ENCODE results near the gene SCAF1. TPM values are rescaled to one million over a fixed set of nuclear protein-coding genes. Genes with fewer than 3 reads are reported as not detected.

The SCAF1 gene
- total and polyA plus RNA-seq, 9 donors, result 3.3 to 94.6 (median 61.3) TPM

DNA sequence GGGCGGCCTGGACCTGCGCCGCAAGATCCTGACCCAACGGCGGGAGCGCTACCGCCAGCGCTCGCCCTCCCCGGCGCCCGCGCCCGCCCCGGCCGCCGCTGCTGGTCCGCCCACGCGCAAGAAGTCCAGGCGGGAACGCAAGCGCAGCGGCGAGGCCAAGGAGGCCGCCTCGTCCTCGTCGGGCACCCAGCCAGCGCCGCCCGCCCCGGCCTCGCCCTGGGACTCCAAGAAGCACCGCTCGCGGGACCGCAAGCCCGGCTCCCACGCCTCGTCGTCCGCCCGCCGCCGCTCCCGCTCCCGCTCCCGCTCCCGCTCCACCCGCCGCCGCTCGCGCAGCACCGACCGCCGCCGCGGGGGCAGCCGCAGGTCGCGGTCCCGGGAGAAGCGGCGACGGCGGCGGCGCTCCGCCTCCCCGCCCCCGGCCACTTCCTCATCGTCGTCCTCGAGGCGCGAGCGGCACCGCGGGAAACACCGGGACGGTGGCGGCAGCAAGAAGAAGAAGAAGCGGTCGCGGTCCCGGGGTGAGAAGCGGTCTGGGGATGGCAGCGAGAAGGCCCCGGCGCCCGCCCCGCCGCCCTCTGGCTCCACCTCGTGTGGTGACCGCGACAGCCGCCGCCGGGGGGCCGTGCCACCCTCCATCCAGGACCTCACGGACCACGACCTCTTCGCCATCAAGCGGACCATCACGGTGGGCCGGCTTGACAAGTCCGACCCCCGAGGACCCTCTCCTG lies 10.0 kb downstream of the SCAF1 start:
- WGBS, 3 donors, result 93 to 95% (median 93%) methylated on average over 110 of the region's 110 CpGs
- H3K36me3 ChIP-seq, result no peaks in the 10 kb centered on the region
- peak in 1 of 5 donors; percentile 33 for DNase-seq
- H3K9me3 ChIP-seq, result no peaks in the 10 kb centered on the region
- no peak for TF ChIP-seq POLR2A (IDR thresholded peaks at IDR 0.05)
- TF ChIP-seq, protein P1, sequence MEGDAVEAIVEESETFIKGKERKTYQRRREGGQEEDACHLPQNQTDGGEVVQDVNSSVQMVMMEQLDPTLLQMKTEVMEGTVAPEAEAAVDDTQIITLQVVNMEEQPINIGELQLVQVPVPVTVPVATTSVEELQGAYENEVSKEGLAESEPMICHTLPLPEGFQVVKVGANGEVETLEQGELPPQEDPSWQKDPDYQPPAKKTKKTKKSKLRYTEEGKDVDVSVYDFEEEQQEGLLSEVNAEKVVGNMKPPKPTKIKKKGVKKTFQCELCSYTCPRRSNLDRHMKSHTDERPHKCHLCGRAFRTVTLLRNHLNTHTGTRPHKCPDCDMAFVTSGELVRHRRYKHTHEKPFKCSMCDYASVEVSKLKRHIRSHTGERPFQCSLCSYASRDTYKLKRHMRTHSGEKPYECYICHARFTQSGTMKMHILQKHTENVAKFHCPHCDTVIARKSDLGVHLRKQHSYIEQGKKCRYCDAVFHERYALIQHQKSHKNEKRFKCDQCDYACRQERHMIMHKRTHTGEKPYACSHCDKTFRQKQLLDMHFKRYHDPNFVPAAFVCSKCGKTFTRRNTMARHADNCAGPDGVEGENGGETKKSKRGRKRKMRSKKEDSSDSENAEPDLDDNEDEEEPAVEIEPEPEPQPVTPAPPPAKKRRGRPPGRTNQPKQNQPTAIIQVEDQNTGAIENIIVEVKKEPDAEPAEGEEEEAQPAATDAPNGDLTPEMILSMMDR (IDR thresholded peaks at IDR 0.05), result no peak
- H3K27me3 ChIP-seq, result no peaks in the 10 kb centered on the region
- intact Hi-C loops (cut with DNase I), result no loop called here
- no peaks in the 10 kb centered on the region for H3K4me1 ChIP-seq (ENCODE audit: insufficient read depth)
- no peak overlapping the region for H3K27ac ChIP-seq
- no peak overlapping the region for H3K4me3 ChIP-seq

DNA sequence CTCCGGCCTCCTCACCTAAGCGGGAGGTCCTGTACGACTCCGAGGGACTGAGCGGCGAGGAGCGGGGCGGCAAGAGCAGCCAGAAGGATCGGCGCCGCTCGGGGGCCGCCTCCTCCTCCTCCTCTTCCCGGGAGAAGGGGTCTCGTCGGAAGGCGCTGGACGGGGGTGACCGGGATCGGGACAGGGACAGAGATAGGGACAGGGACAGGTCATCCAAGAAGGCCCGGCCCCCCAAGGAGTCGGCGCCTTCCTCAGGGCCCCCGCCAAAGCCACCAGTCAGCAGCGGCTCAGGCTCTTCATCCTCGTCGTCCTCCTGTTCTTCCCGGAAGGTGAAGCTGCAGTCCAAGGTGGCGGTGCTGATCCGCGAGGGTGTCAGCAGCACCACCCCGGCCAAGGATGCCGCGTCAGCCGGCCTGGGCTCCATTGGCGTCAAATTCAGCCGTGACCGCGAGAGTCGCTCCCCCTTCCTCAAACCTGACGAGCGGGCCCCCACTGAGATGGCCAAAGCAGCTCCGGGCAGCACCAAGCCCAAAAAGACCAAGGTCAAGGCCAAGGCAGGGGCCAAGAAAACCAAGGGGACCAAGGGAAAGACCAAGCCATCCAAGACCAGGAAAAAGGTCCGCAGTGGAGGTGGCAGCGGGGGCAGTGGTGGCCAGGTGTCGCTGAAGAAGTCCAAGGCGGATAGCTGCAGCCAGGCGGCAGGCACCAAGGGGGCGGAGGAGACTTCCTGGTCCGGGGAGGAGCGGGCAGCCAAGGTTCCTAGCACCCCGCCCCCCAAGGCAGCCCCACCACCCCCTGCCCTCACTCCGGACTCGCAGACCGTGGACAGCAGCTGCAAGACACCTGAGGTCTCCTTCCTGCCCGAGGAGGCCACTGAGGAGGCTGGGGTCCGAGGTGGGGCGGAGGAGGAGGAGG lies 10.8 kb downstream of the SCAF1 start:
- Histone ChIP-seq H3K36me3 (no peaks in the 10 kb centered on the region), H3K4me1 (ENCODE audit: insufficient read depth) (no peaks in the 10 kb centered on the region), H3K27ac (no peak overlapping the region), H3K27me3 (no peaks in the 10 kb centered on the region), H3K4me3 (no peak overlapping the region), H3K9me3 (no peaks in the 10 kb centered on the region)
- 84 to 89% (median 86%) methylated on average over 58 of the region's 58 CpGs for WGBS, 3 donors
- intact Hi-C loops (cut with DNase I), result no loop called here
- DNase-seq, result no peak
- TF ChIP-seq, protein P1 (IDR thresholded peaks at IDR 0.05), result no peak
- TF ChIP-seq EP300 (IDR thresholded peaks at IDR 0.05), result no peak
- no peak for TF ChIP-seq POLR2A (IDR thresholded peaks at IDR 0.05)

- 71 to 82% (median 72%) methylated on average over 13 of the region's 13 CpGs for WGBS, 3 donors
Measured at GRCh38 chr19:49653466-49653806, 11.4 kb downstream of the SCAF1 start.

DNA sequence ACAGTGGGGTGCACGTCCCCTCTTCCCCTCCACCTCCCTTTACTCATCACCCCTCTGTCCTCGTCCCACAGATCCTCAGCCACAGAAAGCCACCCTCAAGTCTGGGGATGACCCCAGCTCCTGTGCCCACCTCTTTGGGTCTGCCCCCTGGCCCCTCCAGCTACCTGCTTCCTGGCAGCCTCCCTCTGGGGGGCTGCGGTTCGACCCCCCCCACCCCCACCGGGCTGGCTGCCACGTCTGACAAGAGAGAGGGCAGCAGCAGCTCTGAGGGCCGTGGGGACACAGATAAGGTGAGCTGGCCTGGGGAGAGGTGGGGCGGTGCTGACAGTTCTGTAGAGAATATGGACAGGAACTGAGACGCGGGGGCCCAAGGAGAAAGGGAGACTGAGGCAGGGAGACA lies 12.6 kb downstream of the SCAF1 start:
- Histone ChIP-seq H3K4me1 (ENCODE audit: insufficient read depth) (no peaks in the 10 kb centered on the region), H3K4me3 (no peak overlapping the region), H3K27me3 (no peaks in the 10 kb centered on the region), H3K27ac (no peak overlapping the region), H3K9me3 (no peaks in the 10 kb centered on the region), H3K36me3 (no peaks in the 10 kb centered on the region)
- WGBS, 3 donors, result 73 to 77% (median 73%) methylated on average over 10 of the region's 10 CpGs
- DNase-seq, result no peak
- intact Hi-C loops (cut with DNase I), result no loop called here
- TF ChIP-seq, protein P1 (IDR thresholded peaks at IDR 0.05), result no peak
- TF ChIP-seq POLR2A (IDR thresholded peaks at IDR 0.05) (no peak), EP300 (IDR thresholded peaks at IDR 0.05) (no peak)

More at GRCh38 chr19:49653466-49653806, 11.4 kb downstream of the SCAF1 start:
- Histone ChIP-seq H3K27ac (no peak overlapping the region), H3K4me1 (ENCODE audit: insufficient read depth) (no peaks in the 10 kb centered on the region), H3K9me3 (no peaks in the 10 kb centered on the region), H3K4me3 (no peak overlapping the region), H3K36me3 (no peaks in the 10 kb centered on the region), H3K27me3 (no peaks in the 10 kb centered on the region)
- no peak for DNase-seq
- TF ChIP-seq POLR2A (IDR thresholded peaks at IDR 0.05) (no peak), EP300 (IDR thresholded peaks at IDR 0.05) (no peak)
- TF ChIP-seq, protein P1 (IDR thresholded peaks at IDR 0.05), result no peak
- intact Hi-C loops (cut with DNase I), result no loop called here
